PFSK-1 (cell line): ENCODE data around the gene ZMYND19.
A peak's percentile ranks its signal among the peaks of the same experiment; 100 is the strongest.

Source experiments
- FOXP2 ChIP-seq: optimal IDR thresholded peaks from 2 replicates; pipeline ENCODE3; 2011; ENCODE audit warnings: borderline replicate concordance, control low read depth, inconsistent platforms; ENCODE audit not compliant: insufficient read depth; ENCODE audit errors: extremely low read length, extremely low read depth
- POLR2AphosphoS5 ChIP-seq: IDR thresholded peaks from 2 replicates; pipeline ENCODE4 v1.6.1; 2012; ENCODE audit warnings: low read depth, mild to moderate bottlenecking, control low read depth, low read length, moderate library complexity
- SIN3A ChIP-seq: IDR thresholded peaks from 2 replicates; pipeline ENCODE4 v1.6.1; 2012; ENCODE audit warnings: mild to moderate bottlenecking, low read length, moderate library complexity, borderline replicate concordance; ENCODE audit not compliant: insufficient read depth
- TAF1 ChIP-seq: IDR thresholded peaks from 2 replicates; pipeline ENCODE4 v1.6.1; 2012; ENCODE audit warnings: low read length, control low read depth, borderline replicate concordance; ENCODE audit not compliant: insufficient read depth
- TF ChIP-seq, protein P1 (sequence below), 2 experiments: IDR thresholded peaks; 2 replicates each; pipeline versions ENCODE4 v1.6.1 to v1.8.0; 2011 to 2012; ENCODE audit warnings: low read depth in 2 of 2, low read length in 2 of 2, control low read depth in 1 of 2, inconsistent platforms in 1 of 2, mild to moderate bottlenecking in 1 of 2, moderate library complexity in 1 of 2; ENCODE audit not compliant: insufficient read depth in 1 of 2

ZMYND19 gene

DNA sequence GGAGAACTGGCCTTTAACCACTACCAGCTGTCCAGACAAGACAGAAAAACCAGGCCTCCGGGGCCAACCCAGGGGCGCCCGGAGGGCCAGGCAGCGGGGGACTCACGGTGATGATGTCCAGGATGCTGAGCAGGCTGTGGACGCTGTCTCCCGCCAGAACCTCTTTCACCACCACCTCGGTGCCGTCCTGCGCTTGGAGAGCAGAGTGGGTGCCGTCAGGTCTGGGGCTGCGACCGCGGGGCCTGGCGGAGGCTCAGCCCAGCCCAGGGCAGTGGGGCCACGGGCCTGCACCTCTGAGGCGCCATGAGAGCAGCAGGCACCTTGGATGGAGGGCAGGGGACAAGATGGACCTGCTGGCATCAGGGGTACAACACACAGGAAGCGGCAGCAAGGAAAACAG lies 49.8 kb downstream of the ZMYND19 start:
- no peak for TF ChIP-seq SIN3A
- TF ChIP-seq, protein P1, sequence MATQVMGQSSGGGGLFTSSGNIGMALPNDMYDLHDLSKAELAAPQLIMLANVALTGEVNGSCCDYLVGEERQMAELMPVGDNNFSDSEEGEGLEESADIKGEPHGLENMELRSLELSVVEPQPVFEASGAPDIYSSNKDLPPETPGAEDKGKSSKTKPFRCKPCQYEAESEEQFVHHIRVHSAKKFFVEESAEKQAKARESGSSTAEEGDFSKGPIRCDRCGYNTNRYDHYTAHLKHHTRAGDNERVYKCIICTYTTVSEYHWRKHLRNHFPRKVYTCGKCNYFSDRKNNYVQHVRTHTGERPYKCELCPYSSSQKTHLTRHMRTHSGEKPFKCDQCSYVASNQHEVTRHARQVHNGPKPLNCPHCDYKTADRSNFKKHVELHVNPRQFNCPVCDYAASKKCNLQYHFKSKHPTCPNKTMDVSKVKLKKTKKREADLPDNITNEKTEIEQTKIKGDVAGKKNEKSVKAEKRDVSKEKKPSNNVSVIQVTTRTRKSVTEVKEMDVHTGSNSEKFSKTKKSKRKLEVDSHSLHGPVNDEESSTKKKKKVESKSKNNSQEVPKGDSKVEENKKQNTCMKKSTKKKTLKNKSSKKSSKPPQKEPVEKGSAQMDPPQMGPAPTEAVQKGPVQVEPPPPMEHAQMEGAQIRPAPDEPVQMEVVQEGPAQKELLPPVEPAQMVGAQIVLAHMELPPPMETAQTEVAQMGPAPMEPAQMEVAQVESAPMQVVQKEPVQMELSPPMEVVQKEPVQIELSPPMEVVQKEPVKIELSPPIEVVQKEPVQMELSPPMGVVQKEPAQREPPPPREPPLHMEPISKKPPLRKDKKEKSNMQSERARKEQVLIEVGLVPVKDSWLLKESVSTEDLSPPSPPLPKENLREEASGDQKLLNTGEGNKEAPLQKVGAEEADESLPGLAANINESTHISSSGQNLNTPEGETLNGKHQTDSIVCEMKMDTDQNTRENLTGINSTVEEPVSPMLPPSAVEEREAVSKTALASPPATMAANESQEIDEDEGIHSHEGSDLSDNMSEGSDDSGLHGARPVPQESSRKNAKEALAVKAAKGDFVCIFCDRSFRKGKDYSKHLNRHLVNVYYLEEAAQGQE (IDR thresholded peaks at IDR 0.05; ENCODE audit: insufficient read depth in 1 of 2, low read depth in 2 of 2, low read length in 2 of 2), result no peak
- TF ChIP-seq TAF1, result no peak
- TF ChIP-seq POLR2AphosphoS5, result no peak
- TF ChIP-seq FOXP2, result no peak

GRCh38 chr9:137538058-137538457 lies 52.3 kb downstream of the ZMYND19 start:
- no peak for TF ChIP-seq POLR2AphosphoS5
- no peak for TF ChIP-seq SIN3A
- TF ChIP-seq, protein P1 (IDR thresholded peaks at IDR 0.05; ENCODE audit: insufficient read depth in 1 of 2, low read depth in 2 of 2, low read length in 2 of 2), result no peak
- no peak for TF ChIP-seq FOXP2
- TF ChIP-seq TAF1, result no peak

GRCh38 chr9:137535120-137535428 lies 55.2 kb downstream of the ZMYND19 start:
- TF ChIP-seq FOXP2 (no peak), SIN3A (0 out of 2 replicates have a peak, but pooled peaks have one; percentile 59), TAF1 (no peak), POLR2AphosphoS5 (no peak)
- TF ChIP-seq, protein P1 (IDR thresholded peaks at IDR 0.05; ENCODE audit: insufficient read depth in 1 of 2, low read depth in 2 of 2, low read length in 2 of 2), result no peak

DNA sequence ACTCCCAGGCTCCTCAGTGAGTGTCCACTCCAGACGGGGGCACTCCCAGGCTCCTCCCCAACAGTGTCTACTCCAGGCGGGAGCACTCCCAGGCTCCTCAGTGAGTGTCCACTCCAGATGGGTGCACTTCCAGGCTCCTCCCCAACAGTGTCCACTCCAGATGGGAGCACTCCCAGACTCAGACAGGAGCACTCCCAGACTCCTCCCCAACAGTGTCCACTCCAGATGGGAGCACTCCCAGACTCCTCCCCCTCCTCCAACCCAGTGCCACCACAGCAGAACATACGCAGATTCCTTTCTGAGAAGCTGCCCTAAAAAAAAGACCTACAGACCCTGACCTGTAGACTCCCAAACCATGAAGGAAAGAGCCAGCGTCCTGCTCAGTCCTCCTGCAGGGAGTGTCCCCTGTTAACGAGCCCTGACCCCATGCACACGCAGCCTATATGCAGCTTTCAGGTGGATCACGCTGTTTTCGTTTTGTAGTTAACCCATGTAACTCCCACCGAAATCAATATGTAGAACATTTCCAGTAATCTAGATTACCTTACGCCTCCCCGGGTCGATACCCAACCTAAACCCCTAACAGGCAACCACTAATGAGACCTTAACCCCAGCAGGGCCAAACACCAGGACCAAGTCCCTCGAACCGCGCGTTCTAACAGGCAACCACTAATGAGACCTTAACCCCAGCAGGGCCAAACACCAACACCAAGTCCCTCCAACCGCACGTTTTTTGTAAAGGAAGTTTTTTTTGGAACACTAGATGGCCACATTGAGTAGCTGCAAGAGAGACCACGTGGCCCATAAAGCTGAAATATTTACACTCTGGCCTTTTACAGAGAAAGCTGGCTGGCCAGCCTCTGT lies 55.8 kb downstream of the ZMYND19 start:
- TF ChIP-seq FOXP2 (no peak), TAF1 (no peak), POLR2AphosphoS5 (no peak), SIN3A (no peak; the same call in 1 of the 2 replicates)
- TF ChIP-seq, protein P1 (IDR thresholded peaks at IDR 0.05; ENCODE audit: insufficient read depth in 1 of 2, low read depth in 2 of 2, low read length in 2 of 2), result no peak
